Thoracic aorta endothelial cell (primary cell): ENCODE measurements around the gene RAB33A. TPM values are rescaled to one million over a fixed set of nuclear protein-coding genes. Genes with fewer than 3 reads are reported as not detected.

Source experiments
- total RNA-seq: library from RNA; depleted of rRNA; stranded (reverse); fragments of >200 nt; gene quantifications from 2 replicates; pipeline ENCODE4 v1.2.3, GENCODE V29; 2012

RAB33A gene
- 0.27 and 0.43 TPM in 2 replicates for total RNA-seq

GRCh38 chrX:130171446-130172126, at the start of gene RAB33A:
Gene RAB33A, plus strand, starts transcription at chrX:130171962. Its CDS starts 101 bp downstream, at chrX:130172063.

GRCh38 chrX:130165703-130166502, 5.9 kb upstream of the RAB33A start, which contains the start of gene AIFM1:
Gene AIFM1, minus strand, starts transcription at chrX:130165841. Its CDS starts 185 bp downstream, at chrX:130165656.

Other genes with a start within 250 kb of the RAB33A start
- gene BCORL1, start 189.3 kb upstream of the RAB33A start, total RNA-seq: 2.0 and 3.1 TPM in 2 replicates
- gene ELF4, start 61.5 kb upstream of the RAB33A start, total RNA-seq: 19.3 and 25.8 TPM in 2 replicates
- 24.9 and 26.1 TPM in 2 replicates for gene AIFM1, start 6.1 kb upstream of the RAB33A start, total RNA-seq
- gene ZNF280C, start 96.9 kb downstream of the RAB33A start, total RNA-seq: 9.7 and 12.1 TPM in 2 replicates
- gene SLC25A14, start 168.0 kb downstream of the RAB33A start, total RNA-seq: 11.3 and 16.4 TPM in 2 replicates
- not detected in 2 replicates for gene GPR119, start 213.7 kb downstream of the RAB33A start, total RNA-seq
- 23.8 and 26.6 TPM in 2 replicates for gene RBMX2, start 230.0 kb downstream of the RAB33A start, total RNA-seq